ENCODE measurements around the gene BMAL1.
A peak's percentile ranks its signal among the peaks of the same experiment; 100 is the strongest.

Gene BMAL1

DNA sequence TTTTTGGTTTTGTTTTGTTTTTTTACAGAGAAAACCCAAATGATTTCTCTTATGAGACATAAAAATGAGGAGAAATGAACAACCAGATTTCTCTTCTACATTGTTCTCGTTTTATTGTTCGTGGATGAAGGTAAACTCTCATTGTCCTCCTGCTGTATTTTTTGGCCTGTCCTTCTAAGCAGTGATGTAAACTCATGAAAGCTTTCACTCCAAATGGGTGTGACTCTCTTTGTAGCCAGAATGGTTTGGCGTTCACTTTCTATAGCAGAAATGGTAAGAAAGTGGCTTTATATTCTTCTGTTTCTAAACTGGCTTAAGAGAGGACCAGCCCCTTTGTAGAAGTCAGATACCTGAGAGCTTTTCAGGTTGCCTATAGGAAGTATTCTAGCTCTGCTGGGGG lies 15.5 kb upstream of the BMAL1 start:
- DNase-seq, result no peak

DNA sequence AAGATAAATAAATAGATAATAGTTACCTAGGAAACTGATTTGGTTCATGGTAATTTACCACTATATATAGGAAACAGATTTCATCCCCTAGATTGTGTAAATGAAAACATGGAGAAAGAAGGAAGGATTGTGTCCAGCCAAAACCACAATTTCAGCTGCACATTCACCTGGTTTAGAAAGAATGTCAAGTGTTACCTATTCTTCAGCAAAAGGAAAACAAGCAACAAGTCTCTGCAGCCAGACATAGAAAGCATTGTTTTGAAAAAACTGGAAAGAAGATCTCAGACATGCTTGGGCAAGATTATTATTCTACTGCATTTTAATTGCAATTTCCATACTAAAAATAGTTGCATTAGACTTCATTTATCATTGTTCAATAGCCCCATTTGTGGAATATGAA lies 8.8 kb upstream of the BMAL1 start:
- no peak for DNase-seq

DNA sequence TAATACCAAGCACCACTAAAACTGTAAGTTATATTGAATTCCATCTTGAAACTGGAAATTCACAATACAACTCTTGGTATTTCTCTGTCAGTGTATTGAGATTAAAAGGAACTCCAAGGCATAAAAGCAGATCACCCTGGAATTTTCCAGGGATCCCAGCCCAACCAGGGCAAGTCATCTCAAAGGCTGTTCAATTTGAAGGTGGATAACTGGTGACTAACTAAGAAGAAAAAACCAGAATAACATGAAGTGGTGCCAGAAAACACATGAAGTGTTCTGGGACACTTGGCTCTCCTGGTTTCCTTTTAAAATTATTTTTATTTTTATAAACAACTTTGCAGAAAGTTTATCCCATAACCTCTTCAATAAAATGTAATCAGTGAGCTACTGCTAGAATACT lies 7.8 kb upstream of the BMAL1 start:
- no peak for DNase-seq

DNA sequence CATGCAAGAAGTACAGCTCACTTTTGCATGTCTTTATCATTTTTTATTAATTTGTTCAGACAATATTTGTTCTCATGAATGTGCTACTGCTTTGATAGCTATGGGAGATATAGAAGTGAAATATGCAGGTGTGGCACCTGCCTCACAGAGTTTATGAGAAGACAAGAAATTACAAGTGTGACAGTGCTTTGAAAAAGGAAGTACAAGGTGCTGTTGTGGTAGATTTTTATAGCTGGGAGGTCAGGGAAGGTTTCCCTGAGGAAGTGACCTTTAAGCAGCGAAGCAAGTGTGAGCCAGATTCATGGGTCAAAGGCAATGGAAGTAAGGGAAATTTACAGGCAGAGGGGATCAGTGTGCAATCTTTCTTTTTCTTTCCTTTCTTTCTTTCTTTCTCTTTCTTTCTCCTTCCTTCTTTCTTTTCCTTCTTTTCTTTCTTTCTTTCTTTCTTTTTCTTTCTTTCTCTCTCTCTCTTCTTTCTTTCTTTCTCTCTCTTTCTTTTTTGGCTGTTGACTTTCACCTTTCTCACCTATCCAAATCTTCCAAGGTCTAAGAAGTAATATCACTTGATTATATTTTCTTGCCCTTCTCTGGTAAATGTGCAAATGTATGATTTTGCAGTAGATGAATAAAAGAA lies 6.4 kb upstream of the BMAL1 start:
- no peak for DNase-seq

DNA sequence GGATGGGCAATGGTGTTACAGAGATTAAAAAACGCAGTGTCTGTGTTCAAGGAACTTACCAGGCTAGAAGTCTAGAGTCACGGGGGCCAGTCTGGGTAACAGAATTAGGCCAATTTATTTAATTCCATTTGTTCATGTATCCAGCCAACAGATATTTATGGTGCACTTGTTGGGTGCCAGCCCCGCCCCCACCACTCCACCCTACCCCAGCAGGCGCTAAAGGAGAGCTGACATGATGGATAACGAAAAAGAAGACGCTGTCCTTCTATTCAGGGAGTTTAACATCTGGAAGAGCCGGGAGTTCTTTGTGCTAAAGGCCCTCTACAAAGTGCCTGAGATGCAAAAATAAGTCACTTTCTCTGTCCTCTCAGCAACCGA lies 1.1 kb upstream of the BMAL1 start:
- DNase-seq, result peak; percentile 30

DNA sequence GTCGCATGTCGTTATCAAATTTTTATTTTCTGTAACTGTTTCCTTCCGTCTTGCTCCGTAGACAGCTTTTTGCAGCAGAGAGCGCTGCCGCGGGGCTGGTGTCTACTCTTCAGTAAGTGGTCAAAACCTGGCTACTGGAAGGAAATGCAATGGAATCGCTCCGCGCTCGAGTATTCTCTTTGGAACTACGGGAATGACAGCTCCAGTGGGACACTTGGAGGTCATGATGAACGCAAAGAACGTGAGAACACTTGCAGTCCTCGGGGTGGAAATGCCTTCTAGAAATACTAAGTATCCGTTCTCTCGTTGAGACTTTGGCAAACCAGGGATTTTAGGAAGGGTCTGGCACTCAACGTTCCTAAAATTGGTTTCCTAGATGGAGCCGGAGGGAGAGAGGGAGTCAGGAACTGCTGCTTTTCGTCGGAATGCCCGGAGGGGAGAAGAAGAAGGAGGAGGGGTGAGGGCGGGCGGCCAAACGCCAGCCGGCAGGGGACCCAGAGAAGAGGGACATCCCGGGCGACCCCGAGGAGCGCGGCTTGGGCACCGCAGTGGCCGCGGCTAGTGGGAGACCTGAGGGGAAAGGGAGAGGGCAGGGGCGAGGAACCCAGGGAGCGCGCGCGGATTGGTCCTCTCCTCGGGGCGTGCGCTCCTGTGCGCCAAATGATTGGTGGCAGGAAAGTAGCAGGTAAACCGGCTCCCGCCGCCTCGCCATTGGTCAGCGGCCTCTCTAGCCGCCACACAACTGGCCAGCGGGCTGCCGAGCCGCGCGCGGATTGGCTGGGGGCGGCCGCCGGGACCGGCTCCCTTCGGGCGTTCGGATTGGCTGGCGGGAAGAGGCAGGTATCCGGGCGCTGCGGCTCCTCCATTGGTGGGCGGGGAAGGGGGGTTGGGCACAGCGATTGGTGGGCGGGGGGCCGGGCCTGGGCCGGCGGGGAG lies 490 bp upstream of the BMAL1 start:
- DNase-seq, result peak; percentile 97

DNA sequence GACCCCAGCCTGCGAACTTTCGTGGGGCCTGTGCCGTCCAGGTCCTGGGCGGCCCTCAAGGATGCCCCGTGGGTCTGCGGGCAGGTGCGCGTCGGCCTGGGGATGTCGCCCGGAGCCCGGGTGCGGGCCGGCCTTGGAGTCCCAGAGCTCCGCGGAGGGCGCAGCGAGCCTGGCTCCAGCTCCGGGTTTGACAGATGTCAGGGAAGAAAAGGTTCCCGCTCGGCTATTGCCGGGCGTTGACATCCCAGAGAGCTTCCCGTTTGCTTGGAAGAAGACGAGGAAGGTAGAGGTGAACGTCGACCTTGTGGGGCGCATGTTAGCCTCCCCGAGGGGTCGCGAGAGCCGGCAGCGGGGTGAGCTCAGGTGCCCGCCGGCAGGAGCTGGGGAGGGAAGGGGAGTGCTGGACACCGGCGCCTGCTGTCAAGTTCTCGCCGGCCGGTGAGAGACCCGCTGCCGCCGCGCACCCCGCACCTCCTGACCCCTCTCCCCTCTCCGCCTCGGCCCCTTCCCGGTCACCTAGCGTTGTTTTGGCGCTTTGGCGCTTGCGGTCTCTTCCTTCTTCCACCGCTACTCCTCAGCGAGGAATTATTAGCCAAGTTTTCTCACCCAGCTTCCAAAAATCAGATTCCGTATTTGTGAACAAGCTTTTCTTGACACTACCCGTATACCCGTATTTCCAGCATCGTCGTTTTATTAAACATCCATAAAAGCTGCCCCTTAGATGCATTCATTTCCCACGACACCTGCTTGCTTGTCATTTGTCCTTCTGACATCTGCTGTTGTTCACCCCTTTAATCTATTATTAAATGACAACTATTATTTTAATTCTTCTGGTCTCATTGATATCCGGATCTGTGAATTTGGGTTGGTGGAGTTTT lies 1.3 kb downstream of the BMAL1 start:
- no peak for DNase-seq

DNA sequence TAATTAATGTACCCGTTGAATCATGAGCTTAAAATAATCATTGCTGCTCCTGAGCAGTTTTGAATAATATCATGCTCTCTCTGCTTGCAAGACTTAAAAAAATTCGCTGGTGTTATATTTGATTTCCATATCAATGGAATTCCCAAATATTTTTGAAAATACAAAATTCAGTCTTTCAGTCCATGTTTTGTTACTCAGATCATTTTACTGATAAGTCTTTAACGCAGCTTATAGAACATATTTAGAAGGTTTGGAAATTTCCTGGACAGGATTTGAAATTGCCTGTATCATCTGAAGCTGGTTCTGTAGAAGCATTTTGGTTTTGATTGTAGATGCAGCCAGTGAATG lies 1.9 kb downstream of the BMAL1 start:
- no peak for DNase-seq

DNA sequence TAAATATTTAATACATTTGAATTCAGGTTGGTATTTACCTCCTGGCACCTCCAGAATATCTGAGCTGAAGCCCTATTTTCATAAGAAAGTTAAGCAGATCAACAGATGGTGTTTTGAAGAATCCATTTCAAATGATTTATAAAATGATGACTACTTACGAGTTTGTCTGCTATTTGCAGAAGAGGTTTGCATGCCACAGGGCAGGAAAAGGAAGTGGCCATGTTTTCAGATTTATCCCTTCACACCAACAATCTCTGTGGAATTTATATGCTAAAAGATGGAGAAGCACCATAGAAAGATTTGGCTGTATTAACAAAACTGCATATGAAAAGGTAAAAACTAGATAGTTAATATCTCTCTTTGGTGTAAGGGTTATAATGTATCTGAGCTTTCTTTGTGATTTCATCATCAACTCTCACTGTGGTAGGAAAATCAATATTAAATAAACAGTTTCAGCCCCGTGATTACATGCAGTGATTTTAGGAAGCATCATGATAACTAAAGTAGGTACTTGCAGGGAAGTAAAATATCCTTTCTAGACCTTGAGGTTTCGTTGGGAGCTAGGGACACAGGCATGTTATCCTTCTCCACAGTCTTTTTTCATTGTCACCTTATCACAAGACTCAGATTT lies 2.6 kb downstream of the BMAL1 start:
- DNase-seq, result no peak

DNA sequence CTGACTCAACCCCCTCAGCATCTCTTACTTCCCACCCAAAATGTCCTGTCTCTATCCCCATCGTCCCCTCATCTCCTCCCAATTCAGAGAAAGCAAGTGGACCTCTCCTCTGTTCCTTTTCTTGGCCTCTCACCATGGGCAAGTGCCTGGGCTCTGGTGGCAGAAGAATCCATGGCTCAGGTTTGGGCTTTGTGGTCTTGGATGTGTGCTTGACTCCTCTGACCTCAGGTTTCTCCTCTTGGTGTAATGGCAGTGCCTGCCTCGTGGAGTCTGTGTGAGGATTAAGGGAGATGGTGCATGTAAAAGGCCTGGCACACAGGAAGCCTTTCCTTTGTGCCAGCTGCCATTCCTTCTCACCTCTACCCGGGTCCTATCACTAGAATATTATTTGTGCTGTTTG lies 3.2 kb downstream of the BMAL1 start:
- DNase-seq, result no peak

DNA sequence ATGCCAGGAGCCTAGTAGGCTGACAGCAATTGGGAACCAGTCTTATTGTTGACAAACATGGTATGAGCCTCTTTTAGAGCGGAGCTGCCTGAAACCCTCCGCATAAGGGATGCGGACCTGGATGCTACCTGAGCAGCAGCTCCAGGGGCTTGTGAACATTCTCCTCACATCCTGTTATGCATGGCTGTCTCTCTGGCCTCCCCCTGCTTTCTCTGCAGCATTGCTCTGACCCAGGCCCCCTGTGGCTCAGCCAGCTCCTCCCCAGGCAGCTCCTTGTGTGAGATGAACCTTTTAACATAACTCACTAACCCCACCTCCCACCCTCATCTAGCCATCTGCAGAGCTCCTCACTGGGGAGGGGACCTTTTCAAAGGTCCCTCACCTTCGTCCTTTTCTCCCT lies 6.0 kb downstream of the BMAL1 start:
- DNase-seq, result no peak

DNA sequence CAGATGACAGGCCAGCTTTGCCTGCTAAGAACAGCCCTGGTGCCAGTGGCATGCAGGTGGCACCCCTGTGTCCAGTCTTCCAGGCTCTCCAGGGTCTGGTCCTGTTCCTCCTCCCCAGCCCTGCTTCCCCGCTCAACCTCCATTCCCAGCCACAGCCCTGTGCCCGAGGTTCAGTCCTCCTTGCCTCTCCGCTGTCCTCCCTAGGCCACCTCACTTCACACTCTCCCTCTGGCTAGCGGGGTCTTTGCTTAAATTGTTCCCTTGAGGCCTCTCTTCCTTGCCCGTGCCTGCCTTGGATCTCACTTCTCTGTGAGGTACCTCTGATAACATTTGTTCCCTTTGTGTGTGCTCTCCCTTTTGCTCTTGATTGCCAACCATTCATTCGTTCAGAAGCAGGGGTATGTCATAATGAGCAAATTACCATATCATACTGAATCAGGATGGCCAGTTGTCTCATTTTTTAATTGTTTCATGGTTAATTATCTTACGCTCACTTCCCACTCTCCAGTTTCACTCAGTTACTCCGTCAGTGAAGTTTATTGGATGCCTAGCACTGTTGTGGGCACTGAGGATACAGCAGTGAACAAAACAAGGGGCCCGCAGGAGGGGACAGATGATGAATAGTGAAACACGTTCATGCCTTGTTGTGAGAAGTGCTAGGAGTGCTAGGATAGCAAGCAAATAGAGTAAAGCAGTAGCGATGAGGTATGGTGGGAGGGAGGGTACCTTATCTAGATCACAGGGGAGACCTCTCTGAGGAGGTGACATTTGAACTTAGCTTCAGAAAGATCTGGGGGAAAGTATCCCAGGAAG lies 7.4 kb downstream of the BMAL1 start:
- peak; percentile 28 for DNase-seq

DNA sequence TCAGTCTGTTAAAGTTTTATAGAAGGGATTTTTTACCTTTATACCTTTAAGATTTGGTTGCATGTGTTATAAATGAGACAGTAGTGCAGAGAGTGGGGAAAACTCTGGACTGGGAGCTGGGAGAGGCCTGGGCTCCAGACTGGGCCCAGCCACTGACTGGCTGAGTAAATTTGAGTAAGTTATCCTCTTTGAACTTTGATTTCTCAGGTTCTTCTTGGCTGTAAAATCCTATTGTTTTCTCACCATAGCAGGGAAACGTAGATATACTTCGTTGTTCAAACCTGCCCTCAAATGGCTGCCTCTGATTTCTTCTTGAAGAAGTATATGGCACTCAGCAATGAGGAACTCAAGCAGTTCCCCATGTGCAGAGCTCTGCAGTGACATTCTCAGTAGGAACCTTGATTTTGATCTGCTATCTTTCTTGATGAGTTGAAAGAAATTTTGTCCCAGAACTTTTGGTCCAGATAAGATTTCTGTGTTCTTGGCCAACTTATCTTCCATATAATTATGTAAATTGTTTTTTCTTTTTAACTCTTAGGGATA lies 8.8 kb downstream of the BMAL1 start:
- DNase-seq, result no peak

DNA sequence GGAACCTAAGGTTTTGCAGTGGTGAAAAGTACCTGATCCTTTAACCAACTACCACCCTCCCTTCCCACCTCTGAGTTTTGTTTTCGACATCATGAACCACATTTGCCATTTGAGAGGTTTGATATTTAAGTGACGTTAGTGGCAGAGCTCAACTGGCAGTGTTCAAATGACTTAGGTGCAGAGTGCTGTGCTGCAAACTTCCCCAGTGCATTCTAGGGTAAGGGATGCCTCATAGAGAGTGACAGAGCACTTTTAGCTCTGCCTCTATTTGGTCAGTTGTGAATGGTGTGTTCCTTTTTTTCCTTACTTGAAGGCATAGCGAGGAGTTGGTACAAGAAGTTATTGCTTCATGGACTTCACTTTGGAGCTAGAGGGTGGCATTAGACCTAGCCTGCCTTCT lies 9.4 kb downstream of the BMAL1 start:
- DNase-seq, result peak; percentile 46

DNA sequence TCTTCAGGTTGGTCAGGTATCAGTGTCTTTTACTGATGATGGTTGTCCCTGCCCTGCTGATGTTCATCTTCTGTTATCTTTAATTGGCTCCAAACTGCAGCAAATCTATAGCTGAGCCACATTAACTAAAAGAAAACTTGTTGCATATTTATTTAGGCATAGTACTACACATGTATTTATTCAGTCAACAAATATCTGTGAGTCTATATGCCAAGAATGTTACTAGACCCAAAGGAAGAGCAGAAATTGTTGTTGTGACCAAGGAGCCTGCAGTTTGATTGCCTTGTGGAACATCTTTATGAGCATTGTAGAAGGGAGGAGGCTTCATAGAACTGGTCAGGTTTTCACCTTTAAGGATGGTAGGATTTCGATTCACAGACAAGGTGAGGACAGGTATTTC lies 10.1 kb downstream of the BMAL1 start:
- DNase-seq, result no peak

DNA sequence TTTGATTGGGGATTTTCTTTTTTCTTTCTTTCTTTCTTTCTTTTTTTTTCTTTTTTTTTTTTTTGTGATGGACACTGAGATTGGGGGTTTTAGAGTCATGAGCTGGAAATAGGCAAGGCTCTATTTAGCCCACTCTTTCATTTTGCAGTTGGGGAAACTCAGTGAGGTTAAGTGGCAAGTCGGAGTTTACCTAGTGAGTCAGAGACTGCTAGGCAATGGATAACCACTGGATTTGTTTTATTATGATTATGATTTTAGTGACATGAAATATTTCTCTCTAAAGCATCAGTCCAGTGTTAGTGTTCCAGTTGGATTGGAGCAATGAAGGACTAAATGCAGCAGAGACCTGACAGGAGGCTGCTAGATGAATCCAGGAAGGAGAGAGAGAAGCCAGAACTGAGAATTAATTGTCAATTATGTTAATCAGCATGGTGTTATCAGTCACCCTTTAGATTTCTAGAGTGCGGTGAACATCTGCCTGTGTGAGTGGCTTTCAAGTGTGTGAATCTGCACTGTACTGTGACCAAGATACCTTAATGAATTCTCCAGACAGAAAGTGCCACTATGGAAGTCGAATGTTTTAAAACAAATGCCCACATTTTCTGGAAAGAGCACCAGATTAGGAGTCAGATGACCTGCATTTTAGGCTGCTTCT lies 10.9 kb downstream of the BMAL1 start:
- DNase-seq, result no peak

DNA sequence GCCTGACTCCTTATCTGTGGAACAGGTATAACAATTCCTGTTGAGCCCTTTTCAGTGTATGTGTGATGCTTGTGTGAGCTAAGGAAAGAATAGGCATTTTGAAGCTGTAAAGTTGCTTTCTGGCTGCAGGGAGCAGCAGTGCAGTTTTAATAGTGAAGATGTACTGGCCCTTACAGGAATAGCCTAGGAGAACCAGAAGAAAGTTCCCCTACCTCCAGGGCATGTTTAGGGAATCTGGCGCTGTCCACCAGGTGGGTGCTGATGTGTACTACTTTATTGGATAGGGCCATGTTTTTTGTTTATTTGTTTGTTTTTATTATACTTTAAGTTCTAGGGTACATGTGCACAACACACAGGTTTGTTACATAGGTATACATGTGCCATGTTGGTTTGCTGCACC lies 11.5 kb downstream of the BMAL1 start:
- no peak for DNase-seq

DNA sequence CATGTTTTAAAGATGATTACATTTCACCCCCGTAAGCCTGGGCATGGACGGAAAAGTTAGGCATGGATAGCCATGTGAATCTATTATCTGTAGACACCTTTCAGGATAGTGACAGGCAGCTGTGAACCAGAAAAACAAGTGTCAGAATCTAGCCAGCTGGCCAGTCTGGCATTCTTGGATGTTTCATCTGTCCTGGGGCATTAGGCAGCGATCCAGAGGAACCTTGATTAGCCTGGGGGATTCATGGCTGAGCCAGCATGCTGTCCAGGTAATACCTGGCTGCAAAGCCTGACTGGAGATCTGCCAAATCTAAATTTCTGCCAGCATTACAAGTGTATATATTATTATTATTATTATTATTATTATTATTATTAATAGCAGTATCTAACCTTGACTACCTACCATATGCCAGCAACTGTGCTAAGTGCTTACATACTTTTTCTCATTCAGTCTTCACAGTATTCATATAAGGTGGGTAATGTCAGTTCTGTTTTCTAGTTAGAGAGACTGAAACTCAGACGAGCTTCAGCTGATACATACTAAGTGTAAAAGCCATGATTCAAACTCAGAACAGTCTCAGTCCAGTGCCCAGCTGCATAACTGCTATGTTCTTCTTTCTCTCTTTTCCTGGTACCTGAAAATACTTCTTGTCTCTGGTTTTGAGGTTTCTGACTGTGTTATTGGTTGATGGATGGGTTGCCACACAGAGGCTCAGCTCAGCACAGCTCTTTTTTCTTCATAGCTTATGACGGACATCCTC lies 12.8 kb downstream of the BMAL1 start:
- no peak for DNase-seq

DNA sequence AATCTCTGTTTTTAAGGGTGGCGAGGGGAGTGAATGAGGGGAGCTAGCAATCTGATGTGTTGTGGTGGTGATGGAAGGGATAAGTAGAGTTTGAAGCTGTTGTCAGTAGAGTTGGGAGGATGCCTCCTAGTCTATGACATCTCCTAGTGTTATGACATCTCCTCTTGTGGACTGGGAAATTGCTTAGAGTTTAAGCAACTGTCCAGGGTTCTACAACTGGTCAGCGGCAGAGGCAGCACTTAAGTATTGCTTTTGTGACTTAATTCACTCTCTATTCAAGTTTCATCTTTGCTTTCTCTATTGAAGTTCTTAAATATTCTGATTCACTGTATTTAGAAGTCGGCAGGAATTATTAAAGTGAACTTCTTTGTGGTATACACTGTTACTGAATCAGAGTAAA lies 13.8 kb downstream of the BMAL1 start:
- DNase-seq, result no peak

DNA sequence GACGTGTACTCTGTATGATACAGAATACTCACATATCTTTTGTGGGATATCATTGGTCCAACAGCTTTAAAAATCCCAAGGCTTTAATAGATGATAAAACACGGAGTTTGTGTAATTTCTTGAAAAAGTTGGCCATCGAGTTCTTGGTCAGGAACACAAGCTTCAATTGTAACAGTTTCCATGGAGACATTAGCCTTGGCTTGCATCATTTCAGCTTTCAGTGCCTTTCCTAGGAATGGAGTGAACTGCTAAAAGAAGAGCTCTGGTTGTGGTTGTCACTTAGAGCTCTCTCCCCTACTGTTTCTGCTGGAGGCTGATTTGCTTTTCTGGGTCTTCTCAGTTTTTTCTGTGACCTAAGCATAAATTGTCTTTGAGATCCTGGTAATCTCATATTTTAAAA lies 14.2 kb downstream of the BMAL1 start:
- no peak for DNase-seq

DNA sequence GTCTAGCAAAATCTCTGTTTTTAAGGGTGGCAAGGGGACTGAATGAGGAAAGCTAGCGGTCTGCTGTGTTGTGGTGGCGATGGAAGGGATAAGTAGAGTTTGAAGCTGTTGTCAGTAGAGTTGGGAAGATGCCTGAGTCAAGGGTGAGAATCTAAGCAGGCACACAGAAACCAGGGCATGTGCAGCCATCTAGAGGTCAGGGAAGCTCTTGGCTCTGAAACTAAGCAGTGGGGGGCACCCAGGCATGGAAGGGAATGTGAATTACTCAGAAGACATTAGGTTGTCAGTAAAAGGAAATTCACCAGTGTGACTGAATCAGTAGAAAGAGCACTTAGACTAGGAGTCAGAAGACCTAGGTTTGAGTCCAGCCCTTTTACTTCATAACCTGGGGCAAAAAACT lies 15.4 kb downstream of the BMAL1 start:
- DNase-seq, result no peak
